NCI-H1417 treated with DMSO at 0.1 percent for 48 hours (cell line): Measurements from ENCODE around the gene SMG6.

Source experiments
- DNase-seq: peaks from one replicate; lab custom pipeline; 2025; lab: John Stamatoyannopoulos, UW

SMG6 gene

GRCh38 chr17:2076087-2076984 lies 227.2 kb downstream of the SMG6 start:
- no peak for DNase-seq

GRCh38 chr17:2075336-2076086 lies 228.1 kb downstream of the SMG6 start:
- no peak for DNase-seq

- DNase-seq = no peak
These were observed 228.7 kb downstream of the SMG6 start for GRCh38 chr17:2074919-2075318.

- DNase-seq = no peak
These were observed 231.9 kb downstream of the SMG6 start for GRCh38 chr17:2071455-2072281.

GRCh38 chr17:2071024-2071385 lies 232.6 kb downstream of the SMG6 start:
- DNase-seq = no peak

- no peak for DNase-seq
These were observed 233.2 kb downstream of the SMG6 start for GRCh38 chr17:2070241-2071023.

GRCh38 chr17:2068519-2069051 lies 235.0 kb downstream of the SMG6 start:
- no peak for DNase-seq

- no peak for DNase-seq
These were observed 235.5 kb downstream of the SMG6 start for GRCh38 chr17:2068031-2068518.

GRCh38 chr17:2067608-2068024 lies 236.0 kb downstream of the SMG6 start:
- no peak for DNase-seq

GRCh38 chr17:2067048-2067561 lies 236.5 kb downstream of the SMG6 start:
- no peak for DNase-seq

GRCh38 chr17:2065949-2066400 lies 237.6 kb downstream of the SMG6 start:
- no peak for DNase-seq

- DNase-seq = no peak
These were observed 238.4 kb downstream of the SMG6 start for GRCh38 chr17:2064980-2065785.

GRCh38 chr17:2064520-2064971 lies 239.0 kb downstream of the SMG6 start:
- DNase-seq = no peak

- DNase-seq = no peak
These were observed 239.5 kb downstream of the SMG6 start for GRCh38 chr17:2064147-2064489.

- DNase-seq = no peak
These were observed 240.1 kb downstream of the SMG6 start for GRCh38 chr17:2063261-2064146.

- no peak for DNase-seq
These were observed 240.9 kb downstream of the SMG6 start for GRCh38 chr17:2062571-2063183.

GRCh38 chr17:2061441-2061958 lies 242.1 kb downstream of the SMG6 start:
- no peak for DNase-seq
